HFFc6 (cell line): Measurements from ENCODE around the gene ZSCAN22. TPM values are rescaled to one million over a fixed set of nuclear protein-coding genes. Genes with fewer than 3 reads are reported as not detected.

ENCODE experiments used
- DNase-seq: peaks from one replicate; pipeline ENCODE4 v3.0.0-alpha.2; 2018
- H3K27ac Mint-ChIP-seq: 2 replicates; pipeline ENCODE4 v1.8.0; 2020; ENCODE audit warnings: mild to moderate bottlenecking, mixed read lengths
- H3K27me3 Mint-ChIP-seq: 2 replicates; pipeline ENCODE4 v1.8.0; 2021; ENCODE audit warnings: mild to moderate bottlenecking, moderate library complexity, mixed read lengths; ENCODE audit not compliant: insufficient read depth
- H3K36me3 Mint-ChIP-seq: 2 replicates; pipeline ENCODE4 v1.8.0; 2021; ENCODE audit warnings: low read depth, mixed read lengths
- H3K4me1 Mint-ChIP-seq: 2 replicates; pipeline ENCODE4 v1.8.0; 2020; ENCODE audit warnings: low read depth, mixed read lengths
- H3K4me3 Mint-ChIP-seq: 2 replicates; pipeline ENCODE4 v1.8.0; 2020; ENCODE audit warnings: mild to moderate bottlenecking, moderate library complexity, mixed read lengths
- H3K9me3 Mint-ChIP-seq: 2 replicates; pipeline ENCODE4 v1.8.0; 2020; ENCODE audit warnings: mild to moderate bottlenecking, mixed read lengths
- CTCF ChIP-seq: fragments of 200-600 bp; sonication (generic); IDR thresholded peaks from 2 replicates; pipeline ENCODE4 v1.5.0; 2021; ENCODE audit warnings: antibody characterized with exemption, mild to moderate bottlenecking
- total RNA-seq, 6 experiments: library from RNA; stranded (reverse); fragmentation: NEBNext Ultra II Directional; extraction: Animal tissue kit (Norgen Biotek cat#: 25700); gene quantifications; 2 replicates in 1 of 6; 3 replicates in 5 of 6; pipeline ENCODE4 v1.2.3, GENCODE V29; 2021

The ZSCAN22 gene
- total RNA-seq, 6 experiments from 2014 or later = 2.5 to 3.0 (median 2.8) TPM

- H3K4me1 Mint-ChIP-seq = peaks cover 8% of the 10 kb centered on the region
- no peaks in the 10 kb centered on the region for H3K9me3 Mint-ChIP-seq
- H3K27ac Mint-ChIP-seq = peak overlapping the region; percentile 100
- DNase-seq = no peak
- TF ChIP-seq CTCF = no peak
- peak overlapping the region; percentile 99 for H3K4me3 Mint-ChIP-seq
- H3K36me3 Mint-ChIP-seq = no peaks in the 10 kb centered on the region; the same call in 1 of the 2 replicates
- peaks cover 2% of the 10 kb centered on the region for H3K27me3 Mint-ChIP-seq
These were observed 35.1 kb downstream of the ZSCAN22 start for GRCh38 chr19:58361900-58362271.

- peaks cover 8% of the 10 kb centered on the region for H3K4me1 Mint-ChIP-seq
- H3K4me3 Mint-ChIP-seq = peak within 1 kb of the TSS; percentile 99
- peaks cover 2% of the 10 kb centered on the region for H3K27me3 Mint-ChIP-seq
- DNase-seq = peak; percentile 94
- TF ChIP-seq CTCF = peak; percentile 27
- peak within 1 kb of the TSS; percentile 100 for H3K27ac Mint-ChIP-seq
- H3K9me3 Mint-ChIP-seq = peaks cover 4% of the 10 kb centered on the region; the same call in 1 of the 2 replicates
- no peaks in the 10 kb centered on the region; the same call in 1 of the 2 replicates for H3K36me3 Mint-ChIP-seq
These were observed 35.6 kb downstream of the ZSCAN22 start, which contains the start of gene ZNF497 for GRCh38 chr19:58362272-58362994. Gene ZNF497, minus strand, starts transcription at chr19:58362751. Its CDS starts 5,116 bp downstream, at chr19:58357635.

- no peak for TF ChIP-seq CTCF
- peaks cover 4% of the 10 kb centered on the region; the same call in 1 of the 2 replicates for H3K9me3 Mint-ChIP-seq
- no peak for DNase-seq
These were observed 37.4 kb downstream of the ZSCAN22 start for GRCh38 chr19:58364146-58364545.

DNA sequence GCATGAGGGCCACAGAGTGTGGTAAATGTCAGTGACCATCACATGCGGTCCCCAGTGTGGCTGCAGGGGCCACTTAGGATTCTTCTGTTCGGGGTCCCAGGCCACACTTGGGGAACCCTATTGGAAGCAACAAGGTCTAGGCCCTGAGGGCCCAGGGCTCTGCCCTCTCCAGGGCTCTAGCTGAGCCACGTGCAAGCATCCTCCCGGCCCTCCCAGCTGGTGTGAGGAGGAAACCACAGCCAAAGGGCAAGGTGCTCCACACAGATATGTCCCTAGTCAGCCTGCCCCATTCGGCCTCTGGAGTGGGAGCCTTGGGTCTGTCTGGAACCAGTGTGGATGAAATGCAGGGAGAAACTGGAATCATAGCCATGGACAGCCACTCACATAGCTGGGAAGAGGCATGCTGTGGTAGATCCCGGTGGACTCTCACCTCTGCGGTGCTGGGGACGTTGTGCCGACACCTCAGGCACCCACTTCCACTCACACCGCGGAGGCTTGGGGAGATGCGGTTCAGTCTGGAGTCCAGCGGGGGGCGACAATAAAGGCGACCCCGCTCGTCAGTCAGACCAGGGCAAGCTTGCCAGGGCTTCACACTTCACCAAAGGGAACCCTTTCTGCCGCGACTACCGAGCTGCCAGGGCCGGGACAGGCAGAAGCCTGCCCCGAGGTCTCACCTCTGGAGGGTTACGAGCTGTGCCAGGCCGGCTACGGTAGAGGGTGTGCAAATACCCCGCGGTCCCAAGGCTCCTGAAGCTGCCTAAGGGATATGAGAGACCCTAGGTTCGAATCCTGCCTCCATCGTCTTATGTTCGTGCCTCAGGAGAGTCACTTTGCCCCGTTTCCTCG is 40.0 kb downstream of the ZSCAN22 start:
- Mint-ChIP-seq H3K27me3 (peaks cover 2% of the 10 kb centered on the region), H3K27ac (no peak overlapping the region), H3K9me3 (peaks cover 4% of the 10 kb centered on the region; the same call in 1 of the 2 replicates), H3K36me3 (no peaks in the 10 kb centered on the region; the same call in 1 of the 2 replicates), H3K4me3 (no peak overlapping the region), H3K4me1 (peaks cover 5% of the 10 kb centered on the region)
- no peak for DNase-seq
- TF ChIP-seq CTCF = no peak

More at GRCh38 chr19:58364146-58364545, 37.4 kb downstream of the ZSCAN22 start:
- no peaks in the 10 kb centered on the region; the same call in 1 of the 2 replicates for H3K36me3 Mint-ChIP-seq
- H3K27ac Mint-ChIP-seq = no peak overlapping the region
- H3K27me3 Mint-ChIP-seq = peaks cover 2% of the 10 kb centered on the region
- no peak overlapping the region for H3K4me3 Mint-ChIP-seq
- H3K4me1 Mint-ChIP-seq = peaks cover 8% of the 10 kb centered on the region

DNA sequence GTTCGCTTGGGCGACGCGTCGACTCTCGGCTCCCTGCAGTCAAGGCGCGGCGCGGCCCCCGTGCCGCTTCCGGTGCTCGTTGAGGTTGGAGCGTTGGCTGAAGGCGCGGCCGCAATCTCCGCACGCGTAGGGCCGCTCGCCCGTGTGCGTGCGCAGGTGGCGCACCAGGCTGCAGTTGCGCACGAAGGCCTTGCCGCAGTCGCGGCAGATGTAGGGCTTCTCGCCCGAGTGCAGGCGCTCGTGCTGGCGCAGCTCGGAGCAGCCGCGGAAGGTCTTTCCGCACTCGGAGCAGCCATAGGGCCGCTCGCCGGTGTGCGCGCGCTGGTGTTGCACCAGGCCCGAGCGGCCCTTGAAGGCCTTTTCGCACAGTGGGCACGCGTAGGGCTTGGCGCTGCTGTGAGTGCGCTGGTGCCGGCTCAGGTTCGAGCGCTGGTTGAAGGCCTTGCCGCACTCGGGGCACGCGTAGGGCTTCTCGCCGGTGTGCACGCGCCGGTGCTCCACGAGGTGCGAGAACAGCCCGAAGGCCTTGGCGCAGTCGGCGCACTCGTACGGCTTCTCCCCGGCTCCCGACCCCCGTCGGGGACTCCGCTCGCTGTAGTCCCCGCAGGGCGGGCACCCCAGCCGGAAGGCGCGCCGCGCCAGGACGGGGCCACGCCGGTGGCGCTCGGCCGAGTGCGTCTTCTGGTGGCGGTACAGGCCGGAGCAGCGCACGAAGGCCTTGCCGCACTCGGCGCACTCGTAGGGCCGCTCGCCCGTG is 41.1 kb downstream of the ZSCAN22 start:
- H3K36me3 Mint-ChIP-seq = no peaks in the 10 kb centered on the region
- H3K27me3 Mint-ChIP-seq = no peaks in the 10 kb centered on the region; the same call in 1 of the 2 replicates
- H3K9me3 Mint-ChIP-seq = peaks cover 4% of the 10 kb centered on the region; the same call in 1 of the 2 replicates
- H3K4me3 Mint-ChIP-seq = no peak overlapping the region
- no peak for DNase-seq
- H3K27ac Mint-ChIP-seq = no peak overlapping the region
- H3K4me1 Mint-ChIP-seq = no peaks in the 10 kb centered on the region
- no peak for TF ChIP-seq CTCF
